GM20000 (cell line): ENCODE results near the gene ELMO2.
A peak's percentile ranks its signal among the peaks of the same experiment; 100 is the strongest.

Experiments used
- DNase-seq: peaks from one replicate; pipeline ENCODE4 v3.0.0; 2012; ENCODE audit warnings: low spot score
- TF ChIP-seq, protein P1 (sequence below): IDR thresholded peaks from 2 replicates; pipeline ENCODE4 v1.5.1; 2012; ENCODE audit warnings: mild to moderate bottlenecking, control low read depth; ENCODE audit errors: extremely low read depth, missing control alignments

Gene ELMO2

GRCh38 chr20:46367967-46368901 lies 38.2 kb downstream of the ELMO2 start:
- TF ChIP-seq, protein P1, sequence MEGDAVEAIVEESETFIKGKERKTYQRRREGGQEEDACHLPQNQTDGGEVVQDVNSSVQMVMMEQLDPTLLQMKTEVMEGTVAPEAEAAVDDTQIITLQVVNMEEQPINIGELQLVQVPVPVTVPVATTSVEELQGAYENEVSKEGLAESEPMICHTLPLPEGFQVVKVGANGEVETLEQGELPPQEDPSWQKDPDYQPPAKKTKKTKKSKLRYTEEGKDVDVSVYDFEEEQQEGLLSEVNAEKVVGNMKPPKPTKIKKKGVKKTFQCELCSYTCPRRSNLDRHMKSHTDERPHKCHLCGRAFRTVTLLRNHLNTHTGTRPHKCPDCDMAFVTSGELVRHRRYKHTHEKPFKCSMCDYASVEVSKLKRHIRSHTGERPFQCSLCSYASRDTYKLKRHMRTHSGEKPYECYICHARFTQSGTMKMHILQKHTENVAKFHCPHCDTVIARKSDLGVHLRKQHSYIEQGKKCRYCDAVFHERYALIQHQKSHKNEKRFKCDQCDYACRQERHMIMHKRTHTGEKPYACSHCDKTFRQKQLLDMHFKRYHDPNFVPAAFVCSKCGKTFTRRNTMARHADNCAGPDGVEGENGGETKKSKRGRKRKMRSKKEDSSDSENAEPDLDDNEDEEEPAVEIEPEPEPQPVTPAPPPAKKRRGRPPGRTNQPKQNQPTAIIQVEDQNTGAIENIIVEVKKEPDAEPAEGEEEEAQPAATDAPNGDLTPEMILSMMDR: no peak
- DNase-seq: no peak

DNA sequence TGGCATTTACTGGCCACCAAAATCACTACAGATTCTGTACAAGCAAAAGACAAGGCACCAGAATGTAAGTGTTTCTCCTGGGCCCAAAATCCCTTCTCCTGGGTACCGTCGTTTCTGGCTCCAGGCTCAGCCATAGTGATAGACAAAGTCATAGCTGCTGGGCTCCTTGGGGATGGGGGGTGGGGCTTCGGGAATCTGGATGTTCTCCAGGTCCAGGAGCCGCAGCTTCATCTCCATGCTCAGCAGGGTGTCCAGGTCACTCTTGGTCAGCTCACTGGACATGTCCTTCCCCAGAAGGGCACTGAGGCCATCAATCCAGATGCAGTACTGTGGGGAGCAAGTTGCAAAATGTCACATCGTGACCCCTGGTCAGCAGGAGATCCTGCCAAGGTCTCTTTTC lies 39.2 kb downstream of the ELMO2 start:
- DNase-seq: no peak

DNA sequence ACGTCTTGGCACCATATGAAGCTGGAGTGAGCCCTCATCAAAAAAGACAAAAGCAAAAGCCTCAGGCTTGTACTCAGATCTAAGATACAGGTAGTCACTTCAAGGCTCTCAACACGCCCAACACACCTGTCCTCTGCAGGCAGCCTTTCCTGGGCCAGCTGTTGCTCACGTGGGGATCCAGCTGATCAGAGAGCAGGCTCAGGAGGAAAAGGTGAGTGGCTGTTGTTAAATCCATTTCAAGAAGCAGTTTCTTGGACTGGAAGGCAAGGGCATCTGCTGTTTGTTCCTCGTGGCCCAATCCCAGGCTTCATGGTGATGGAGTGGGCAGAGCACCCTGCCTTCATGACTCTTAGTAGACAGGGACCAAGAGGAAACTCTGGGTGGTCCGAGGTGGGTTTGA lies 39.6 kb downstream of the ELMO2 start:
- DNase-seq: no peak
- TF ChIP-seq, protein P1: no peak

More for the DNA sequence above, 39.2 kb downstream of the ELMO2 start:
- TF ChIP-seq, protein P1: no peak

GRCh38 chr20:46365487-46366220 lies 40.8 kb downstream of the ELMO2 start:
- no peak for DNase-seq
- TF ChIP-seq, protein P1: no peak

DNA sequence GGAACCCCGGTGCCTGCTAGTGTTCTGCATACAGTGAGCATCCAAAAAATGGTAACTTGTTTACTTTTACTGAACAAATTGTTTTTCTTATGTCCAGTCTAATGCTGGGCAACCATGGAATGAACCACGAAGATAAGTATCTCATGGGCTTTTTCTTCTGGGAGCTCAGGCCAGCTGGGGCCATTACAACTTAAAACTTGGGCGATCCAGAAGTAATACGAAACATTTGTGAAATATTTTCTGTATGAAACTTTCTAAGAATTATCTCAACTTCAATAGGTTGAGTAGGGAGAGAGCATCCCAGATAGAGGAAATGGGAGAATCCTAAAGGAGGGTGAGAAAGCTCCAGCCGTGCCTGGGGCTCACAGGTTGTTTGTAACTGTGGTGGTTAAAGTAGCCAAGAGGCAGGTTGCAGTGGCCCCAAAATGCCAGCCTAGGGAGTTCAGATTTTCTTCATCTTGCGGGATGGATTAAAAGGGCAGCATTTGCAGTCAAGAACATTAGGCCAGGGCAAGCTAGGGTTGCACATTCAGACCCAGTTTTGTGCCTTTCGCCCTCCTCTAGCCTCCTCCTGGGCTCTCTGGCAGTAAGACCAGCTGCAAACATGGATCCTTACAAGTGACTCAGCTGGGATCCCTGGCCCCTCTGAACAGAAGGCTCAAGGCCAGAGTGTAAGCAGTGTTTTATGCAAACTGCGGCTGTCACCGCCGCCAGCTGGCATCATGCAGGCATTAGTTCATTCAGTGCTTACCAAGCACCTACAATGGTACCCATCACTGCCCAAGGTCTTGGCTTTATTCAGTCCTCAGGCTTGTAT lies 41.5 kb downstream of the ELMO2 start:
- no peak for DNase-seq
- TF ChIP-seq, protein P1: no peak

DNA sequence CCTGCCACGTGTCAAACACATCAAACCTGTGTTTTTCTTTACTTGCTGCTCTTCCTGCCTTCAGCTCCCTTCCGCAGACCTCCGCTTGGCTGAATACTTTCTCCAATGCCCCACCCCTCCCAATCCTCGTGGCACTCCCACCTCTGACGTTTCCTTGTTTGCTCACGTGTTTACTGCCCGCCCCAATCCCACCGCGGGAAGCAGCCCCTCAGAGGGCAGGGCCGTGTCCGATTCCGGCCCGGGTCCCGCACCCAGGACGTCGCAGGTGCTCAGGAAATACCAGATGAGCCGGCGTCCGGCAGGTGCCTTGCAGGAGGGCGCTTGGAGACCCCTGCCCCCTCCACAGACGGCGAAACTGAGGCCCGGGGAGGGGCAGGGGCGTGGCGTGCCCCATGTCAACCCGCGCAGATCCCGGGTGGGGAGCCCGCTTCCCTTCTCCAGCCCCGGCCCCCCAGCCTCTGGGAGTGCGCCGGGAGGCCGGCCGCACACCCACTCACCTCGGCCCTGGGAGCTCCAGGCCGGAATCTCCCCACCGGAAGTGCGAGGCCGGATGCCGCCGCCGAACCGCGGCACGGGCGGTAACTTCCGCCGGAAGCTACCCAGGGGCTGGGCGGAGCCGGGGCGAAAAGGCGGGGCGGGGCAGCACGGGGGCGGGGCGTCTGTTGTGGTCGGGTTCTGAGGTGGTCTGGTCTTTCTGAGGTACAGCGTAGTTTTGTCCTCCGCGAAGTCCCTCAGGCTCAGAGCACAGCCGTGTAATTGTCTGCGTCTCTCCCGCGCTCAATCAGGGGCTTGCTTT lies 42.3 kb downstream of the ELMO2 start:
- TF ChIP-seq, protein P1: no peak
- DNase-seq: peak; percentile 94
